ENCODE data around the gene CALM1.

DNA sequence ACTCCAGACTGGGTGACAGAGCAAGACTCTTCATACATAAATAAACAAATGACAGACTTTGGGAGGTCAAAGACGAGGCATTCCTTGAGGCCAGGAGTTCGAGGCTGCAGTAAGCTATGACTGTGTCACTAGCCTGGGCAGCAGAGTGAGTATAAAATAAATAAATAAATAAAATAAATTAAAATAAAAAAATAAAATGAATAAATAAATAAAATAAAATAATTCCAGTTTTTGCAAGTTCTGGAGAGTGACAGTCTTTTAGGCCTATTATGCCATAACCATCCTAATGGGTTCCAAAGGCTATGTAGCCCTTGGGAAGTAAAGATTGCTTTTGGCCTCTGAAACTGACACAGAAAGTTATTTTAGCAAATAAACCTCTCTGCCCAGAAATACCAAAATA lies 48.6 kb upstream of the CALM1 start:
- TF ChIP-seq, protein P1, sequence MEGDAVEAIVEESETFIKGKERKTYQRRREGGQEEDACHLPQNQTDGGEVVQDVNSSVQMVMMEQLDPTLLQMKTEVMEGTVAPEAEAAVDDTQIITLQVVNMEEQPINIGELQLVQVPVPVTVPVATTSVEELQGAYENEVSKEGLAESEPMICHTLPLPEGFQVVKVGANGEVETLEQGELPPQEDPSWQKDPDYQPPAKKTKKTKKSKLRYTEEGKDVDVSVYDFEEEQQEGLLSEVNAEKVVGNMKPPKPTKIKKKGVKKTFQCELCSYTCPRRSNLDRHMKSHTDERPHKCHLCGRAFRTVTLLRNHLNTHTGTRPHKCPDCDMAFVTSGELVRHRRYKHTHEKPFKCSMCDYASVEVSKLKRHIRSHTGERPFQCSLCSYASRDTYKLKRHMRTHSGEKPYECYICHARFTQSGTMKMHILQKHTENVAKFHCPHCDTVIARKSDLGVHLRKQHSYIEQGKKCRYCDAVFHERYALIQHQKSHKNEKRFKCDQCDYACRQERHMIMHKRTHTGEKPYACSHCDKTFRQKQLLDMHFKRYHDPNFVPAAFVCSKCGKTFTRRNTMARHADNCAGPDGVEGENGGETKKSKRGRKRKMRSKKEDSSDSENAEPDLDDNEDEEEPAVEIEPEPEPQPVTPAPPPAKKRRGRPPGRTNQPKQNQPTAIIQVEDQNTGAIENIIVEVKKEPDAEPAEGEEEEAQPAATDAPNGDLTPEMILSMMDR (IDR thresholded peaks at IDR 0.05): no peak
- TF ChIP-seq ZFX (IDR thresholded peaks at IDR 0.05; ENCODE audit: borderline replicate concordance): no peak
